GM18907 (cell line): ENCODE measurements around the gene PDE9A.
"Not testable (repeated sequence)": the region's sequence is repeated elsewhere in the genome, so short reads cannot be mapped to it uniquely, and the experiment has no call there.

Experiments used
- ATAC-seq: cut with Tn5 transposase; IDR thresholded peaks from one replicate; pipeline ENCODE4 v1.9.1; 2021; ENCODE audit warnings: mild to moderate bottlenecking, moderate library complexity; ENCODE audit not compliant: unreplicated experiment

The PDE9A gene

GRCh38 chr21:42704861-42705260 lies 51.4 kb downstream of the PDE9A start:
- no peak for ATAC-seq

- ATAC-seq, result no peak
Observed at GRCh38 chr21:42705346-42705745, 51.9 kb downstream of the PDE9A start.

GRCh38 chr21:42705746-42706374 lies 52.4 kb downstream of the PDE9A start:
- ATAC-seq, result no peak

- no peak for ATAC-seq
Observed at GRCh38 chr21:42706765-42707164, 53.3 kb downstream of the PDE9A start.

- no peak for ATAC-seq
Observed at GRCh38 chr21:42707207-42707830, 53.9 kb downstream of the PDE9A start.

GRCh38 chr21:42708107-42708506 lies 54.7 kb downstream of the PDE9A start:
- no peak for ATAC-seq

GRCh38 chr21:42708916-42709315 lies 55.5 kb downstream of the PDE9A start:
- not testable (repeated sequence) for ATAC-seq

DNA sequence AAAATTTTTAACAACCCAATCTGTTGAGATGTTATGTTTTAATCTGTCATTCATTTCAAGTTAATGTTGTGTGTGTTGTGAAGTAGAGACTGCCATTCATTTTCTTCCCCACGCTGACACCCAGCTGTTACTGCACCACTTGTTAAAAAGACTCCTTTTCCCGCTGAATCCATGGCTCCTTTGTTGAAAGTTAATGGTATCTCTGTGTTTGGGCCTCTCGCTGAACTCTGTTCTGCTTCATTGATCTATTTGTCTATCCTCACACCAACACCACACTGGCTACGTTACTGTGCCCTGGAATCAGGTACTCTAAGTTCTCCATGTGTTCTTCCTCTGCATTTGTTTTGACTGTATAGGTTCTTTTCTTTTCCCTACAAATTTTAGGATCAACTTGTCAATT lies 58.2 kb downstream of the PDE9A start:
- ATAC-seq, result no peak

DNA sequence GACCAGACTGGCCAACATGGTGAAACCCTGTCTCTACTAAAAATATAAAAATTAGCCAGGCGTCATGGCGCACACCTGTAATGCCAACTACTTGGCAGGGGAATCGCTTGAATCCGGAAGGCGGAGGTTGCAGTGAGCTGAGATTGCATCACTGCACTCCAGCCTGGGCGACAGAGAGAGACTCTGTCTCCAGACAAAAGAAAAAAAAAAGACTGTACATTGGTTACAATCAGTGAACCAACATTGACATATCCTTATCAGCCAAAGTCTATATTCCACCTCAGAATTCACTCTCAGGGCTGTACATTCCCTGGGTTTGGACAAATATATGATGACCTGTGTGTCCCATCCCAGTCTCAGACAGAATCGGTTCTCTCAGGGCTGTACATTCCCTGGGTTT lies 62.0 kb downstream of the PDE9A start:
- not testable (repeated sequence) for ATAC-seq

GRCh38 chr21:42716074-42716473 lies 62.7 kb downstream of the PDE9A start:
- no peak for ATAC-seq

GRCh38 chr21:42720484-42720883 lies 67.1 kb downstream of the PDE9A start:
- not testable (repeated sequence) for ATAC-seq

GRCh38 chr21:42721341-42721824 lies 68.0 kb downstream of the PDE9A start:
- ATAC-seq, result no peak

- ATAC-seq, result no peak
Observed at GRCh38 chr21:42722153-42722552, 68.7 kb downstream of the PDE9A start.

GRCh38 chr21:42722808-42723473 lies 69.5 kb downstream of the PDE9A start:
- ATAC-seq, result no peak

- no peak for ATAC-seq
Observed at GRCh38 chr21:42724226-42724920, 71.0 kb downstream of the PDE9A start.

DNA sequence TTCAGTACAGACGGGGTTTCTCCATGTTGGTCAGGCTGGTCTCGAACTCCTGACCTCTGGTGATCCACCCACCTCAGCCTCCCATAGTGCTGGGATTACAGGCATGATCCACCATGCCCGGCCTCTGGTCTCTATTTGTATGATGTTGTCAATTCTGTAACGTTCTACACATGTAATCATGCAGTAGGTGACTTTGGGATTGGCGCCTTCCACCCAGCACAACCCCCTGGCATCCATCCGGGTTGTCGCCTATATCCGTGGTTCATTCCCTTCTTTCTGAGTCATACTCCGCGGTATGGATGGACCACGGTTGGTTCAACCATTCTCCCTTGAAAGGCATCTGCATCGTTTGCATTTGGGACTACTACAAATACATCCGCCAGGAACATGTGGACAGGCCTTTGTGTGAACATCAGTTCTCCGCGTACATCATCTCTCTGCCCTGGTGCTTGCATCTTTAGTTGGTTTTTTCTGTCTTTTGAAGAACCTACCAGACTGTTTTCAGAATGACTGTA lies 72.1 kb downstream of the PDE9A start:
- ATAC-seq, result no peak

DNA sequence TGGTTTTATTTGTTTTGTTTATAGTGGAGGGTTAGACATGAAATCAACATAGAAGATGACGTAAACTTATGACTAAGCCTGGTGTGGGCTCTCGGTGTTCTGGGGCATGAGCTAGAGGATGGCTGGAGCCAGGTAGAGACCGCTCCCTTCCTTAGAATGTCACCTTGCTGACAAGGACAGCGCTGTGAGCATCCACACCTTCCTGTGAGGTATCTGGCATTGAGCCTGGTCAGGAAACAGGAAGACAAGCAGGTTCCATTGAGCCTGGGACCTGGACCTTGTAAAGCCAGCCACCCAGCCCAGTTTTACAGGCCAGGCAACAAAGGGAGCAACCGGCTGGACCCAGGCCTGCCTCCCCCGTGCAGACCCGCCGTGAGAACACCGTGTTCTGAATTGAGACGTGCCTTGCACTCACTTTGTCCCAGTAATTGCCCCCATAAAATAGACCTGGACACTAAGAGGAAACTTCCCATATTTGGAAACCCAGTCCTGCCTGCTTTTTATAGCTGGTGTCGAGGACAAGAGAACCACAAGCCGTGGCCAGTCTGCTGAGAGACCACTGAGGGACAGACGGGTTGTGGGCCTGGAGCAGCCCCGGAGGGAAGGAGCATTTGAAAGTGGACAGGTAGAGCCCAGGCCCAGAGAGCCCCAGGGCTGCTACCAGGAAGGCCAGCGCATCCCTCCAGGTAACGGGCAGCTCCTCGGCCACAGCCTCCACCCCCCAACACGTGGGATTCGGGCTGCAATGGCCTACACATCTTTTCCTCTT lies 78.0 kb downstream of the PDE9A start:
- no peak for ATAC-seq

DNA sequence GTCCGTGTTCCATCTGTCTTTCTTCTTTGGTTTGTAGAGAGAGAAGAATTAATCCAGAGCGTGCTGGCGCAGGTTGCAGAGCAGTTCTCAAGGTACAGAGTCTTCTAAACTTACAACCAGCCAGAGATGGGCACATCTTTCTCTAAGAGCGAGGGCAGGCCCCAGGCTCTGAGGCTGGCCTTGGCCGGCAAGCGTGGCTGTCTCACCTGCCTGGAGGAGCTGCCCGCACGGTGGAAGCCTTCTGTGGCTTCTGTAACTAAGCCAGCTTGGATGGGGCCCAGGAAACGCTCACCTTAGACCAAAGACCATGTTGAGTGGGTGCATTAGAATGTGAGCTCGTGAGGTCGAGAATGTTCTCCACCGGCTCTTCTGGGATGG lies 78.6 kb downstream of the PDE9A start:
- no peak for ATAC-seq

- no peak for ATAC-seq
Observed at GRCh38 chr21:42733037-42733627, 79.7 kb downstream of the PDE9A start.

GRCh38 chr21:42733874-42734273 lies 80.5 kb downstream of the PDE9A start:
- no peak for ATAC-seq
